Activated T-cell treated with anti-CD3 and anti-CD28 coated beads for 1 hour (primary cell): Measurements from ENCODE around the gene ACAA2.
"Not testable (repeated sequence)": the region's sequence is repeated elsewhere in the genome, so short reads cannot be mapped to it uniquely, and the experiment has no call there.

Experiments used
- DNase-seq: peaks from one replicate; pipeline ENCODE4 v3.0.0-alpha.2; 2020; ENCODE audit warnings: low read depth

ACAA2 gene

DNA sequence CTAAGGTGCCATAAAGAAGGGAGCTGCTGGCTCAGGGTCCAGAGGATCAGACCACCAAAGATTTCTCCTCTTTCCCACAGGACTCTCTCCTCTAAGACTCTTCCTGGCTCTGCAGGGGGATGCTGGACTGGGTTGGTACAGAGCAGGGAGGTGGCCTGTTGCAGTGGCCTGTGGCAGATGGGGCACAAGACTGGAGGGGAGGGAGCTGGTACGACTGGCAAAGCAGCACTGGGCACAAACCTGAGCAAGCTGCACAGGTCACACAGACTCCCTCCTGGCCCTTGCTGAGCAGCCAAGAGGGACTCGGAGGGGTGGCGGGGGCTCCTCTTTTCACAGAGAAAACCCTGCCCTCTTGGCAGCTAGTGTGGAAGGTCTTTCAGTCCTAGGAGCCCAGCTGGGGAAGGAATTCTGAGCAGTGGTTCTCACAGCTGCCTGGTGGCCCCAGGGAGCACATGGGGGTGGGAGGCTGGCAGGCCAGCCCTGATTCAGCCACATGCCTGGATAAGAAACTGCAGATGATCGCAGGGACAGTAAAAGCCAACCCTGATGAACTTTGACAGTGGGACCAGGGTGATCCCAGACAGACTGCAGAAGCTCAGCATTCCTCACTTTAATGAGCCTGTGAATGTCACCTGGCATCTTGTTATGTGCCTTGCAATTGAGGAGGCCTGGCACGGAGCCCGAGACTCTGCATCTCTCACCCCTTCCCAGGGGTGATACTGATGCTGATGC, 32.5 kb upstream of the ACAA2 start:
- DNase-seq = no peak

GRCh38 chr18:49844903-49845302, 31.6 kb upstream of the ACAA2 start:
- no peak for DNase-seq

- DNase-seq = no peak
Observed at GRCh38 chr18:49843778-49844625, 30.7 kb upstream of the ACAA2 start.

GRCh38 chr18:49843131-49843530, 29.8 kb upstream of the ACAA2 start:
- DNase-seq = no peak

DNA sequence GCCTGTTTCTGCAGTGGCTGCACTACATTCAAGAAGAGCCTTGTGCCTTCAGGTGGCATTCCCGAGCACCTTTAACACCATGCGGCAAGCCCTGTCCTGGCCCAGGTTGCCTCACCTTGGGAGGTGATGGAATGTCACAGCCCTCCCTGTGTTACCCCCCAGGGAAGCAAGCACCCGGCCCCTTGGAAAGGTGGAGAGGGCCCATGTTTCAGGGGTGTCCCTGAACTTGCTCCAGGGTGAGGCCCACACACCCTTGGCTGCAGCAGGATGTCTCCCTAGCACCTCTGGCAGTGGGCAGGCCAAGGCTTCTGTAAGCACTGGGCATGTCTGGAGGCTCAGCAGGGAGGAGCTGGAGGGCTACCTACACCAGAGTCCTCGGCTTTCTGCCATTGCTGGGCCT, 29.3 kb upstream of the ACAA2 start:
- no peak for DNase-seq

DNA sequence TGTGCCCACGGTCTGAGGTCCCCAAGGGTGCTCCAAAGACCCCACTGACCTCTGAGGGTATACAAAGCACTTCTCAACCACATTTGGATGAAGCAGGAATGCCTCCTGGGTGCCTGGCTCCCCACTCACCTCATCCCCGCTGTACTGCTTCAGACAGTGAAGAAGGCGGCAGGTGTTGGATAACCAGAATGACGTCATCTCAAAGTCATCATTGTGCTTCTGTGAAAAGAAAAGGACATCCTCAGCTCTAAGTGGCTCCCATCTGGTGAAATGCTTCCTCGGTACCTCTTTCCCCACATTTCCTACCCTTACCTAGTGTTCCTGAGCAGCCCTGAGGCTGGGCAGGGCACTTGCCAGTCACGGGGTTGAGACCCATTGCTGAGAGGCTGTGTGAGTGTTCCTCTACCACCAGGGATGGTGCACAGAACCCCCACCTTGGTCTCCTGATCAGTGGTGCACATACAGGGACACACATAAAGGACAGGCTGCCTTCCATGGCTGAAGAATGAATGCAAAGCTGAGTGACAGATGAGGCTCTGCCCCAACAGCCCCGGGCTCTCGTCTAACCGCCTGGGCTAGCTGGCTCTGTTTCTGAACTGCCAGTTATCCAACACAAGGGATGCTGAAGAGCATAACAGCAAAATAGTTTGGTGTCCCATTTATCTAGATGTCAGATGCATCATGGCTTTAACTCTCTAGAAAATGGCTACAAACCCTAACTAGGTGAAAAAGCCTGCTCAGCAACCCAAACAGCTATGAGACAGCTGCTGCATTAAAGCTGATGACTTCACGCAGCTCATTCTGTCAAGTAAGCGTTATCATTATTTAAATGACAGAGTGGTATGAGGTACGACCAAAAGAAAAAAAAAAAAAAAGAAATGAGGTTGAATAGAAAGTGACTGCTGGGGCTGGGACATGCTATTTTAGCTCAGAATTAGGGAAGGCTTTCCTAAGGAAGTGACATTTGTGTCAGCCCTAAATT, 28.2 kb upstream of the ACAA2 start:
- no peak for DNase-seq

GRCh38 chr18:49839012-49839411, 25.7 kb upstream of the ACAA2 start:
- DNase-seq = no peak

- no peak for DNase-seq
Observed at GRCh38 chr18:49838381-49838780, 25.0 kb upstream of the ACAA2 start.

- no peak for DNase-seq
Observed at GRCh38 chr18:49837889-49838288, 24.6 kb upstream of the ACAA2 start.

GRCh38 chr18:49837316-49837835, 24.0 kb upstream of the ACAA2 start:
- DNase-seq = not testable (repeated sequence)

GRCh38 chr18:49835405-49835804, 22.1 kb upstream of the ACAA2 start:
- DNase-seq = no peak

DNA sequence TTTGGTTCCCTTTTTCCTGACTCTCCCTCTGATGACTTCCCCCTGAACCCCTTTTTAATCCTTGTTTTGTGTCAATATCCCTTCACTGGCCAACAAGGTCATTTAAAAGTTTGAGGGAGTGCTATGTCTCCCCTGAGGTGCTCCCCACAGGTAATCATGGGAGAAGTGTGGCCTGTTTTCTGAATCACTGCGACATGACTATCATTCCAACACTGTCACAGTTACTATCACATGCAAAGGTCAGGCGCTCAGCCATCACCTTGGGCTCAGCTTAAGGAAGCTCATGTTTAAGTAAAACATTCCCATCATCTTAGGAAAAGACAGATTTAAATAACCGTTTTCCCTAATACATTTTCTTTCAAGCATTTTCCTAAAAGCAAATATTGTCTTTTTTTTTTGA, 20.9 kb upstream of the ACAA2 start:
- DNase-seq = no peak

DNA sequence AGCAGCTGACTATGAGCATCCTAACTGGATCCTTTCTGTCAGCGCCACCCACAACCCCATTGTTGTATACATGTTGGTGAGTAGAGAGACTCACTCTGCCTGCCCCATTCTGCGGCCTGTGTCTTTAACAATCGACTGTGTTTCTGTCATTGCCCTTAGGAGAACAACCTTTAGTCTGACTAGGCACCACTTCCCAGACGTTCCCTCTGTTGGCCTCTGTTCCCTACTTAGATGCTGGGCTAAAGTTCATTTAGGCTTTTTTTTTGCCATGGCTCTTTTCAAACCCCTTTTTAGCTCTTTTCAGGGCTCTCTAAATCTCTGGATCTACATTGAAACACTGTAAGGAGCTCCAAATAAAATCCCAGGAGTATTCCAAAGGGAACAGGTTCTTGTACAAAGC, 20.5 kb upstream of the ACAA2 start:
- DNase-seq = no peak

- no peak for DNase-seq
Observed at GRCh38 chr18:49832221-49832647, 18.9 kb upstream of the ACAA2 start.

GRCh38 chr18:49827996-49828395, 14.7 kb upstream of the ACAA2 start:
- no peak for DNase-seq

DNA sequence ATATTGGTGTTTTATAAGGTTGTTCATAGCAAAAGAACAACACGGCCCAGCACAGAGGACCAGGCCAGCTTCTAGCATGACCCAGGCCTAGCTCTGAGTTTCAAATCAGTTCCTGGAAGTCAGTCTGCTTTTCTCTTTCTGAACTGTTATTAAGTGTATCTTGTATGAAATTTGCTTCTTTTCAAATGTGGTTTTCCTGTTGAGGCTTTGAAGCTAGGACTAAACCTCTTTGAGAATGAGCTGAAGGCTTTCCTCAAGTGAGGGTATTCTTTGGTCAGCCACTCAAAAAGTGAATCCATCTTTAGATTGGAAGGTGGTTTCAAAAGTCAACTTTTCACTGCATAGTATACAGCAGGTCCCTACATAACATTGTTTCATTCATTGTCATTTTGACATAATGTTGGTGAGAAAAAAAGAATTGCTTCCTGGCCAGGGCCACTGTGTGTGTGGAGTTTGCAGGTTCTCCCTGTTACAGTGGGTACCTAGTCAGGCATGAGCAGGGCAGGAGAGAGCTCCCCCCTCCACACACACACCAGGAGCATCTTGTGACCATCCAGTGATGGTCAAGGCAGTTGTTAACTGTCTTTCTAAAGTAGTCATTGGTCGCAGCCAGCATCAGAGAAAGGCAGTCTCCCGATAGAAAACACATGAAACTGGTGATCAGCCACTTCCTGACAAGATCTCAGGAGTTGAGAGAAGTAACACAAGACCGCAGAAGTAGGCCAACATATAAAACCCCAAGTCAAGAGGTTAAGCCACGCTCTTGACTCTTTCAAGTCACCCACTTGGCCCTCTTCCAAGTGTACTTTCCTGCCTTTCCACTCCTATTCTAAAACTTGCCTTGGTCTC, 6.7 kb upstream of the ACAA2 start:
- DNase-seq = peak; percentile 16

DNA sequence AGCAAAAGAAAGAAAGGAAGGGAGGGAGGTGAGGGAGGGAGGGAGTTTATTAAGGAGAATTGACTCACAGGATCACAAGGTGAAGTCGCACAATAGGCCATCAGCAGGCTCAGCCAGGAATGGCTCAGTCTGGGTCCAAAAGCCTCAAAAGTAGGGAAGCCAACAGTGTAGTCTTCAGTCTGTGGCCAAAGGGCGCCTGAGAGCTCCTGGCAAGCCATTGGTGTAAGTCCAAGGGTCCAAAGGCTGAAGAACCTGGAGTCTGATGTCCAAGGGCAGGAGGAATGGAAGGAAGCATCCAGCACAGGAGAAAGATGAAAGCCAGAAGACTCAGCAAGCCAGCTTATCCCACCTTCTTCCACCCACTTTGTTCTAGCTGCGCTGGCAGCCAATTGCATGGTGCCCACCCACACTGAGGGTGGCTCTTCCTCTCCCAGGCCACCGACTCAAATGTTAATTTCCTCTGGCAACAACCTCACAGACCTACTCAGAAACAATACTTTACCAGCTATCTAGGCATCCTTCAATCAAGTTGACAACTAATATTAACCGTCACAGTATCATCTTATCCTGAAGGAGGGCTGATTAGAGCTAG, 5.8 kb upstream of the ACAA2 start:
- DNase-seq = no peak

GRCh38 chr18:49817947-49818346, 4.6 kb upstream of the ACAA2 start:
- DNase-seq = no peak

DNA sequence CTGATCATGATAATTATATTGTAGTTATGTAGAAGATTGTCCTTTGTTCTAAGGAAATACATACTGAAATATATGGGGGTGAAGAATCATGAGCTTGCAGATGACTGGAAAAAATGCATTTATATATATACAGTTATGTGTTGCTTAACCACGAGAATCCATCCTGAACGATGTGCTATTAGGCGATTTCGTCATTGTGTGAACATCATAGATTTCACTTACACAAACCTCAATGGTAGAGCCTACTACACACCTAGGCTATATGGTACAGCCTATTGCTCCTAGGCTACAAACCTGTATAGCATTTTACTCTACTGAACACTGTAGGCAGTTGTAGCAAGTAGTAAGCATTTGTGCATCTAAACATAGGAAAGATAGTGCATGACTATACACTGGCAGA, 2.6 kb upstream of the ACAA2 start:
- DNase-seq = no peak

- DNase-seq = peak; percentile 20
Observed at GRCh38 chr18:49814147-49814499, 790 bp upstream of the ACAA2 start.

- DNase-seq = no peak
Observed at GRCh38 chr18:49813069-49813318, 339 bp downstream of the ACAA2 start.
